IMR-90 (cell line): ENCODE data around the gene RFC3. TPM values are rescaled to one million over a fixed set of nuclear protein-coding genes. Genes with fewer than 3 reads are reported as not detected.

Experiments
- ATAC-seq: fragments of 200-7000 bp; cut with Tn5 transposase; 2 replicates; pipeline ENCODE4 v1.9.1; 2020; ENCODE audit warnings: low read depth, mild to moderate bottlenecking, moderate library complexity
- BruUV-seq: library from RNA; stranded (reverse); fragments of 400-500 nt; replicated peaks from 2 replicates; lab custom pipeline; 2021; lab: Mats Ljungman, UMichigan
- CTCF ChIA-PET: fragments of 300-600 bp; formaldehyde crosslinking; extraction: SDS; loops from one replicate; lab custom pipeline; 2021; ENCODE audit warnings: antibody characterized with exemption; lab: Yijun Ruan, JAX
- POLR2A ChIA-PET: fragments of 300-600 bp; sonication (Branson Sonifier 250); formaldehyde crosslinking; loops from one replicate; lab custom pipeline; 2022; ENCODE audit warnings: antibody characterized with exemption; ENCODE audit not compliant: unreplicated experiment; lab: Charles Lee
- DNase-seq: peaks from one replicate; pipeline ENCODE4 v3.0.0; 2013
- H2AFZ ChIP-seq: replicated peaks from 2 replicates; pipeline ENCODE3; 2013; ENCODE audit warnings: low read length, mild to moderate bottlenecking; ENCODE audit not compliant: poor library complexity
- H2AK5ac ChIP-seq: 2 replicates; pipeline ENCODE4 v1.6.1; 2013; ENCODE audit warnings: low read depth, low read length, inconsistent platforms
- H2AK9ac ChIP-seq: replicated peaks from 2 replicates; pipeline ENCODE3; 2013; ENCODE audit warnings: mild to moderate bottlenecking, low read depth, low read length, moderate library complexity; ENCODE audit not compliant: poor library complexity
- H2BK120ac ChIP-seq: 2 replicates; pipeline ENCODE4 v1.6.1; 2013; ENCODE audit warnings: low read depth, low read length, inconsistent platforms
- H2BK15ac ChIP-seq: 3 replicates; pipeline ENCODE4 v1.6.1; 2013; ENCODE audit warnings: low read depth, low read length, inconsistent platforms
- H2BK20ac ChIP-seq: 2 replicates; pipeline ENCODE4 v1.6.1; 2013; ENCODE audit warnings: low read depth, mild to moderate bottlenecking, inconsistent platforms, low read length, moderate library complexity
- H2BK5ac ChIP-seq: 2 replicates; pipeline ENCODE4 v1.6.1; 2013; ENCODE audit warnings: mild to moderate bottlenecking, low read depth, low read length, inconsistent platforms; ENCODE audit not compliant: poor library complexity, severe bottlenecking
- H3K14ac ChIP-seq: replicated peaks from 2 replicates; pipeline ENCODE4 v1.6.1; 2013; ENCODE audit warnings: low read depth, low read length, inconsistent platforms
- H3K18ac ChIP-seq: 2 replicates; pipeline ENCODE4 v1.6.1; 2013; ENCODE audit warnings: low read depth, low read length, control low read depth
- H3K23ac ChIP-seq: 2 replicates; pipeline ENCODE4 v1.6.1; 2013; ENCODE audit warnings: low read depth, low read length, inconsistent platforms
- H3K27ac ChIP-seq: 2 replicates; pipeline ENCODE4 v1.5.1; 2013; ENCODE audit warnings: mild to moderate bottlenecking, control low read depth, low read length; ENCODE audit not compliant: insufficient read depth
- H3K27me3 ChIP-seq: 2 replicates; pipeline ENCODE4 v1.6.1; 2013; ENCODE audit warnings: low read length; ENCODE audit not compliant: control insufficient read depth, insufficient read depth
- H3K36me3 ChIP-seq: 2 replicates; pipeline ENCODE4 v1.6.1; 2013; ENCODE audit warnings: low read length, mixed read lengths; ENCODE audit not compliant: control insufficient read depth, insufficient read depth
- H3K4ac ChIP-seq: 2 replicates; pipeline ENCODE4 v1.6.1; 2013; ENCODE audit warnings: low read depth, low read length, inconsistent platforms
- H3K4me1 ChIP-seq: 2 replicates; pipeline ENCODE4 v1.6.1; 2013; ENCODE audit warnings: low read length, mixed read lengths; ENCODE audit not compliant: control insufficient read depth, insufficient read depth
- H3K4me2 ChIP-seq: 2 replicates; pipeline ENCODE4 v1.6.1; 2013; ENCODE audit warnings: low read depth, mild to moderate bottlenecking, control low read depth, low read length, moderate library complexity
- H3K4me3 ChIP-seq: 2 replicates; pipeline ENCODE4 v1.5.1; 2013; ENCODE audit warnings: low read depth, mild to moderate bottlenecking, control low read depth, low read length, moderate library complexity; ENCODE audit not compliant: insufficient read depth
- H3K56ac ChIP-seq: 2 replicates; pipeline ENCODE4 v1.6.1; 2013; ENCODE audit warnings: low read length, inconsistent platforms; ENCODE audit not compliant: insufficient read depth; ENCODE audit errors: extremely low read depth
- H3K79me1 ChIP-seq, 2 experiments: 2 replicates each; pipeline ENCODE4 v1.6.1; 2013; ENCODE audit warnings: low read length in 2 of 2, inconsistent platforms in 1 of 2, low read depth in 1 of 2
- H3K9ac ChIP-seq: 2 replicates; pipeline ENCODE4 v1.6.1; 2013; ENCODE audit warnings: low read depth, low read length, control low read depth
- H3K9me1 ChIP-seq: 2 replicates; pipeline ENCODE4 v1.6.1; 2013; ENCODE audit warnings: low read length, inconsistent platforms; ENCODE audit not compliant: insufficient read depth
- H3K9me3 ChIP-seq: 2 replicates; pipeline ENCODE4 v1.6.1; 2013; ENCODE audit warnings: low read length; ENCODE audit not compliant: control insufficient read depth, insufficient read depth
- H4K20me1 ChIP-seq: 2 replicates; pipeline ENCODE4 v1.6.1; 2013; ENCODE audit warnings: low read length, inconsistent platforms; ENCODE audit not compliant: insufficient read depth
- H4K5ac ChIP-seq: 2 replicates; pipeline ENCODE4 v1.6.1; 2013; ENCODE audit warnings: mild to moderate bottlenecking, low read depth, low read length, control low read depth
- H4K8ac ChIP-seq, 2 experiments: 2 replicates each; pipeline ENCODE4 v1.6.1; 2013; ENCODE audit warnings: low read depth in 2 of 2, low read length in 2 of 2, control low read depth in 1 of 2, inconsistent platforms in 1 of 2
- H4K91ac ChIP-seq: 2 replicates; pipeline ENCODE4 v1.6.1; 2013; ENCODE audit warnings: low read depth, low read length, inconsistent platforms; ENCODE audit not compliant: insufficient read depth
- BHLHE40 ChIP-seq: fragments of 150-350 bp; IDR thresholded peaks from 2 replicates; pipeline ENCODE4 v1.6.1; 2016; ENCODE audit warnings: mild to moderate bottlenecking, low read depth, low read length
- CEBPB ChIP-seq: IDR thresholded peaks from 2 replicates; pipeline ENCODE4 v1.6.1; 2012; ENCODE audit warnings: low read depth, low read length, improper control_type of control experiment
- CHD1 ChIP-seq: IDR thresholded peaks from 2 replicates; pipeline ENCODE4 v1.6.1; 2012; ENCODE audit warnings: low read depth, low read length, improper control_type of control experiment
- CTCF ChIP-seq: conservative IDR thresholded peaks from 2 replicates; pipeline ENCODE4 v1.5.1; 2012; ENCODE audit warnings: mild to moderate bottlenecking, low read depth, low read length, improper control_type of control experiment
- ELK1 ChIP-seq: fragments of 150-350 bp; IDR thresholded peaks from 2 replicates; pipeline ENCODE4 v1.6.1; 2016; ENCODE audit warnings: low read depth, mild to moderate bottlenecking, low read length, moderate library complexity, borderline replicate concordance
- FOS ChIP-seq: fragments of 150-350 bp; IDR thresholded peaks from 2 replicates; pipeline ENCODE4 v1.6.1; 2016; ENCODE audit warnings: low read depth, low read length
- MAFK ChIP-seq: IDR thresholded peaks from 2 replicates; pipeline ENCODE4 v1.6.1; 2012; ENCODE audit warnings: low read depth, low read length, improper control_type of control experiment
- MAZ ChIP-seq: IDR thresholded peaks from 2 replicates; pipeline ENCODE4 v1.6.1; 2012; ENCODE audit warnings: low read depth, mild to moderate bottlenecking, low read length, improper control_type of control experiment, moderate library complexity, borderline replicate concordance
- NFE2L2 ChIP-seq: fragments of 150-350 bp; IDR thresholded peaks from 2 replicates; pipeline ENCODE4 v1.6.1; 2016; ENCODE audit warnings: low read depth, mild to moderate bottlenecking, low read length
- POLR2A ChIP-seq: IDR thresholded peaks from 2 replicates; pipeline ENCODE4 v1.6.1; 2012; ENCODE audit warnings: mild to moderate bottlenecking, low read depth, low read length
- RCOR1 ChIP-seq: IDR thresholded peaks from 2 replicates; pipeline ENCODE4 v1.6.1; 2012; ENCODE audit warnings: mild to moderate bottlenecking, low read length, improper control_type of control experiment; ENCODE audit not compliant: insufficient replicate concordance
- SMC3 ChIP-seq: fragments of 150-350 bp; IDR thresholded peaks from 2 replicates; pipeline ENCODE4 v1.6.1; 2016; ENCODE audit warnings: low read depth, mild to moderate bottlenecking, antibody characterized with exemption, low read length, moderate library complexity
- USF2 ChIP-seq: fragments of 150-350 bp; IDR thresholded peaks from 2 replicates; pipeline ENCODE4 v1.6.1; 2017; ENCODE audit warnings: mild to moderate bottlenecking, antibody characterized with exemption, low read length, low read depth
- WGBS, 2 experiments: methylation state at CpG; one replicate each; pipeline versions ENCODE4 v1.1.5 to v1.1.7; 2013; ENCODE audit warnings: missing lambda C conversion rate in 2 of 2; ENCODE audit not compliant: insufficient read length in 1 of 2; ENCODE audit errors: extremely low coverage in 2 of 2; 5-methylcytosine and 5-hydroxymethylcytosine counted together
- dilution Hi-C: fragments of 300-500 bp; cut with HindIII; formaldehyde crosslinking; loops from one replicate; pipeline ENCODE4 v1.14.3; 2018; ENCODE audit warnings: low sequenced_read_pairs; ENCODE audit not compliant: unreplicated experiment
- in situ Hi-C: fragments of 300-500 bp; cut with MboI; formaldehyde crosslinking; loops from 3 replicates; pipeline ENCODE4 v1.14.3; 2019; ENCODE audit warnings: low sequenced_read_pairs, inconsistent platforms, mixed read lengths
- intact Hi-C: fragments of 100-400 bp; cut with micrococcal nuclease; formaldehyde crosslinking; loops from 2 replicates; pipeline ENCODE4 v1.10.0; 2022
- polyA plus RNA-seq, 3 experiments: library from polyadenylated mRNA; depleted of rRNA; stranded (reverse); fragments of >200 nt; gene quantifications; 2 replicates each; pipeline ENCODE4 v1.2.3, GENCODE V29; 2012; ENCODE audit warnings: low replicate concordance in 1 of 3
- total RNA-seq: library from RNA; depleted of rRNA; stranded (reverse); fragments of >200 nt; gene quantifications from 2 replicates; pipeline ENCODE4 v1.2.3, GENCODE V29; 2012

The RFC3 gene
- total and polyA plus RNA-seq, 2 of the 4 experiments (the other 2 are of a cell fraction): 9.8 to 12.9 TPM

GRCh38 chr13:33868343-33868994 lies 50.5 kb downstream of the RFC3 start:
- Histone ChIP-seq H2BK5ac (no peak overlapping the region), H4K91ac (no peak overlapping the region), H2AK5ac (no peak overlapping the region), H4K8ac (no peak overlapping the region), H2AFZ (no peak overlapping the region), H3K9ac (no peak overlapping the region), H3K27ac (no peak overlapping the region), H3K18ac (no peak overlapping the region), H2BK15ac (no peak overlapping the region), H4K20me1 (no peaks in the 10 kb centered on the region), H3K27me3 (no peaks in the 10 kb centered on the region), H3K4ac (no peak overlapping the region), H2BK120ac (no peak overlapping the region), H3K4me1 (no peaks in the 10 kb centered on the region), H3K9me1 (no peaks in the 10 kb centered on the region; the same call in 1 of the 2 replicates), H4K5ac (no peak overlapping the region), H3K36me3 (no peaks in the 10 kb centered on the region), H3K9me3 (no peaks in the 10 kb centered on the region), H3K56ac (no peak overlapping the region), H3K79me1 (no peaks in the 10 kb centered on the region), H3K4me3 (no peak overlapping the region), H2BK20ac (no peak overlapping the region), H3K14ac (no peak overlapping the region), H3K23ac (no peak overlapping the region), H3K4me2 (no peak overlapping the region), H2AK9ac (no peak overlapping the region)
- BruUV-seq: no TSS peak
- dilution Hi-C loops: no loop called here
- WGBS, 2 experiments: no CpG with 5 or more reads among the region's 3 CpGs
- no peak for DNase-seq
- TF ChIP-seq FOS: no peak
- no peak for TF ChIP-seq MAZ
- no peak for TF ChIP-seq POLR2A
- TF ChIP-seq SMC3: no peak
- no peak for TF ChIP-seq BHLHE40
- TF ChIP-seq USF2: no peak
- no peak for TF ChIP-seq ELK1
- TF ChIP-seq CHD1: no peak
- TF ChIP-seq RCOR1: no peak
- no peak for TF ChIP-seq CEBPB
- TF ChIP-seq NFE2L2: no peak
- no peak for TF ChIP-seq CTCF
- TF ChIP-seq MAFK: no peak
- ChIA-PET POLR2A (no interaction called here), CTCF (no interaction called here)
- in situ Hi-C loops: no loop called here
- no peak for ATAC-seq
- intact Hi-C loops: no loop called here
